ENCODE data around the gene METTL25B. TPM values are rescaled to one million over a fixed set of nuclear protein-coding genes. Genes with fewer than 3 reads are reported as not detected.

METTL25B gene
- total RNA-seq, 4 donors from 2014 or later = 37.4 to 40.8 (median 39.0) TPM

GRCh38 chr1:156708218-156708661, 20.0 kb upstream of the METTL25B start:
- in situ Hi-C loops (cut with MboI; ENCODE audit: low pct_ligation_motif_present in 1 of 4, low pct_unique_long_range_greater_than_20kb in 1 of 4, low sequenced_read_pairs in 3 of 4) = loop anchor here in 1 of 4 donors (10.0 kb wide), 1 partner anchor 157 kb away; the partner anchor contains the start of gene NTRK1
- H3K27ac ChIP-seq = peak overlapping the region in 3 of 4 donors; percentile 8 to 75 (median 29)
- no peak overlapping the region for H3K4me3 ChIP-seq
- H3K4me1 ChIP-seq = peaks cover 31 to 56% (median 41%) of the 10 kb centered on the region in 4 donors
- intact Hi-C loops (cut with DNase I; ENCODE audit: low total_unique reads) = no loop called here
- no peaks in the 10 kb centered on the region for H3K36me3 ChIP-seq
- WGBS, 2 donors (ENCODE audit: low coverage in 1 of 2) = 57 to 59% methylated on average over 2 to 4 of the region's 4 CpGs
- H3K9me3 ChIP-seq = no peaks in the 10 kb centered on the region
- no peak for DNase-seq
- TF ChIP-seq POLR2AphosphoS5 (IDR thresholded peaks at IDR 0.05) (no peak), EP300 (IDR thresholded peaks at IDR 0.05; ENCODE audit: low read depth) (no peak), POLR2A (IDR thresholded peaks at IDR 0.05) (no peak), CTCF (IDR thresholded peaks at IDR 0.05) (no peak)
- H3K27me3 ChIP-seq = peaks cover 26% of the 10 kb centered on the region

GRCh38 chr1:156709031-156709430, 19.2 kb upstream of the METTL25B start:
- intact Hi-C loops (cut with DNase I; ENCODE audit: low total_unique reads) = no loop called here
- H3K4me1 ChIP-seq = peaks cover 31 to 56% (median 41%) of the 10 kb centered on the region in 4 donors

GRCh38 chr1:156709757-156710489, 18.3 kb upstream of the METTL25B start:
- peak; percentile 63 for DNase-seq
- Histone ChIP-seq H3K27ac (peak overlapping the region in 3 of 4 donors; percentile 21 to 49 (median 30)), H3K4me3 (no peak overlapping the region), H3K4me1 (peaks cover 26 to 47% (median 36%) of the 10 kb centered on the region in 4 donors), H3K36me3 (no peaks in the 10 kb centered on the region), H3K9me3 (no peaks in the 10 kb centered on the region), H3K27me3 (peaks cover 9% of the 10 kb centered on the region)
- TF ChIP-seq POLR2A (IDR thresholded peaks at IDR 0.05) (no peak), POLR2AphosphoS5 (IDR thresholded peaks at IDR 0.05) (peak in 1 of 3 donors; percentile 8), EP300 (IDR thresholded peaks at IDR 0.05; ENCODE audit: low read depth) (no peak), CTCF (IDR thresholded peaks at IDR 0.05) (no peak)
- WGBS, 2 donors (ENCODE audit: low coverage in 1 of 2) = 35% methylated on average over 11 of the region's 11 CpGs; no CpG with 5 or more reads in 1 of the 2 donors
- in situ Hi-C loops (cut with MboI; ENCODE audit: low pct_ligation_motif_present in 1 of 4, low pct_unique_long_range_greater_than_20kb in 1 of 4, low sequenced_read_pairs in 3 of 4) = loop anchor here in 1 of 4 donors (10.0 kb wide), 1 partner anchor 155 kb away; the partner anchor contains the start of gene NTRK1
- intact Hi-C loops (cut with DNase I; ENCODE audit: low total_unique reads) = no loop called here

More at GRCh38 chr1:156709031-156709430, 19.2 kb upstream of the METTL25B start:
- Histone ChIP-seq H3K4me3 (no peak overlapping the region), H3K36me3 (no peaks in the 10 kb centered on the region), H3K27me3 (peaks cover 18% of the 10 kb centered on the region), H3K27ac (peak overlapping the region in 3 of 4 donors; percentile 17 to 49 (median 30)), H3K9me3 (no peaks in the 10 kb centered on the region)
- in situ Hi-C loops (cut with MboI; ENCODE audit: low pct_ligation_motif_present in 1 of 4, low pct_unique_long_range_greater_than_20kb in 1 of 4, low sequenced_read_pairs in 3 of 4) = loop anchor here in 1 of 4 donors (10.0 kb wide), 1 partner anchor 156 kb away; the partner anchor contains the start of gene NTRK1
- TF ChIP-seq POLR2A (IDR thresholded peaks at IDR 0.05) (no peak), EP300 (IDR thresholded peaks at IDR 0.05; ENCODE audit: low read depth) (no peak), CTCF (IDR thresholded peaks at IDR 0.05) (no peak), POLR2AphosphoS5 (IDR thresholded peaks at IDR 0.05) (no peak)
- 64% methylated on average over 4 of the region's 4 CpGs; no CpG with 5 or more reads in 1 of the 2 donors for WGBS, 2 donors (ENCODE audit: low coverage in 1 of 2)
- DNase-seq = no peak

GRCh38 chr1:156711011-156711817, 17.1 kb upstream of the METTL25B start:
- H3K27ac ChIP-seq = peak overlapping the region in 3 of 4 donors; percentile 1 to 26 (median 26)
- TF ChIP-seq EP300 (IDR thresholded peaks at IDR 0.05; ENCODE audit: low read depth) (no peak), POLR2A (IDR thresholded peaks at IDR 0.05) (no peak), POLR2AphosphoS5 (IDR thresholded peaks at IDR 0.05) (no peak), CTCF (IDR thresholded peaks at IDR 0.05) (no peak)
- no peak for DNase-seq
- no peaks in the 10 kb centered on the region for H3K36me3 ChIP-seq
- in situ Hi-C loops (cut with MboI; ENCODE audit: low pct_ligation_motif_present in 1 of 4, low pct_unique_long_range_greater_than_20kb in 1 of 4, low sequenced_read_pairs in 3 of 4) (no loop called here), intact Hi-C loops (cut with DNase I; ENCODE audit: low total_unique reads) (no loop called here)
- peaks cover 13 to 34% (median 23%) of the 10 kb centered on the region in 4 donors for H3K4me1 ChIP-seq
- no peak overlapping the region for H3K4me3 ChIP-seq
- H3K27me3 ChIP-seq = no peaks in the 10 kb centered on the region
- 83% methylated on average over 9 of the region's 9 CpGs; no CpG with 5 or more reads in 1 of the 2 donors for WGBS, 2 donors (ENCODE audit: low coverage in 1 of 2)
- H3K9me3 ChIP-seq = no peaks in the 10 kb centered on the region

All from transverse colon (tissue), 4 donors.